HepG2 (cell line): Measurements from ENCODE around the gene ARHGEF16. TPM values are rescaled to one million over a fixed set of nuclear protein-coding genes. Genes with fewer than 3 reads are reported as not detected.
A peak's percentile ranks its signal among the peaks of the same experiment; 100 is the strongest.

Source experiments
- ATF2 ChIP-seq: sonication (generic); formaldehyde crosslinking; IDR thresholded peaks from 2 replicates; pipeline ENCODE4 v1.4.0; 2020; ENCODE audit warnings: missing genetic modification reagents
- BHLHE40 ChIP-seq: IDR thresholded peaks from 2 replicates; pipeline ENCODE4 v1.6.1; 2011; ENCODE audit warnings: low read length, improper control_type of control experiment
- E2F1 ChIP-seq: sonication (generic); formaldehyde crosslinking; IDR thresholded peaks from 2 replicates; pipeline ENCODE4 v1.5.0; 2020; ENCODE audit warnings: missing genetic modification reagents
- ESRRA ChIP-seq: sonication (generic); formaldehyde crosslinking; IDR thresholded peaks from 2 replicates; pipeline ENCODE4 v1.5.1; 2020; ENCODE audit warnings: mild to moderate bottlenecking, low read depth, missing genetic modification reagents
- ETS1 ChIP-seq: sonication (generic); formaldehyde crosslinking; IDR thresholded peaks from 2 replicates; pipeline ENCODE4 v1.4.0; 2020; ENCODE audit warnings: missing genetic modification reagents
- FOXA1 ChIP-seq, 2 experiments: fragments of 450-650 bp in 1 of 2; sonication (generic) in 1 of 2; formaldehyde crosslinking in 1 of 2; IDR thresholded peaks; 2 replicates each; pipeline versions ENCODE4 v1.4.0 to v1.6.1; 2016 to 2020; ENCODE audit warnings: missing genetic modification reagents in 1 of 2
- MTF1 ChIP-seq: sonication (generic); formaldehyde crosslinking; IDR thresholded peaks from 2 replicates; pipeline ENCODE4 v1.5.0; 2020; ENCODE audit warnings: missing genetic modification reagents
- NFIC ChIP-seq: IDR thresholded peaks from 2 replicates; pipeline ENCODE4 v1.6.1; 2012; ENCODE audit warnings: mild to moderate bottlenecking, low read length, inconsistent platforms
- PAXIP1 ChIP-seq: sonication (generic); formaldehyde crosslinking; conservative IDR thresholded peaks from 2 replicates; pipeline ENCODE4 v1.4.0; 2020; ENCODE audit warnings: mild to moderate bottlenecking, missing genetic modification reagents, moderate library complexity
- PLRG1 ChIP-seq: fragments of 450-650 bp; conservative IDR thresholded peaks from 2 replicates; pipeline ENCODE4 v1.6.1; 2016
- SPEN ChIP-seq: sonication (generic); formaldehyde crosslinking; IDR thresholded peaks from 2 replicates; pipeline ENCODE4 v1.5.1; 2020; ENCODE audit warnings: low read depth, mild to moderate bottlenecking, missing genetic modification reagents
- SRSF1 ChIP-seq: fragments of 200-400 bp; formaldehyde crosslinking; optimal IDR thresholded peaks from 2 replicates; pipeline ENCODE3; 2017; ENCODE audit warnings: mild to moderate bottlenecking, low read depth, low read length, moderate library complexity
- TFE3 ChIP-seq: IDR thresholded peaks from 2 replicates; pipeline ENCODE4 v1.6.1; 2016
- TMF1 ChIP-seq: sonication (generic); formaldehyde crosslinking; IDR thresholded peaks from 2 replicates; pipeline ENCODE4 v1.8.1; 2022; ENCODE audit warnings: low read depth, missing genetic modification reagents
- ZNF101 ChIP-seq: sonication (generic); formaldehyde crosslinking; IDR thresholded peaks from 2 replicates; pipeline ENCODE4 v1.4.0; 2020; ENCODE audit warnings: mild to moderate bottlenecking, low read depth, missing genetic modification reagents, borderline replicate concordance
- ZNF383 ChIP-seq: sonication (generic); formaldehyde crosslinking; IDR thresholded peaks from 2 replicates; pipeline ENCODE4 v1.4.0; 2020; ENCODE audit warnings: missing genetic modification reagents, mild to moderate bottlenecking, borderline replicate concordance
- ZNF629 ChIP-seq: sonication (generic); formaldehyde crosslinking; conservative IDR thresholded peaks from 2 replicates; pipeline ENCODE4 v1.5.0; 2020; ENCODE audit warnings: missing genetic modification reagents
- ZNF691 ChIP-seq: sonication (generic); formaldehyde crosslinking; IDR thresholded peaks from 2 replicates; pipeline ENCODE4 v1.4.0; 2020; ENCODE audit warnings: missing genetic modification reagents, low read depth, mild to moderate bottlenecking, borderline replicate concordance
- ZNF772 ChIP-seq: sonication (generic); formaldehyde crosslinking; IDR thresholded peaks from 2 replicates; pipeline ENCODE4 v1.5.0; 2020; ENCODE audit warnings: mild to moderate bottlenecking, missing genetic modification reagents
- polyA plus RNA-seq, 8 experiments: library from polyadenylated mRNA; depleted of rRNA in 3 of 8; stranded (reverse) in 7 of 8; unstranded in 1 of 8; fragments of >200 nt; fragmentation: Illumina TruSeq in 4 of 8; extraction: Trizol in 4 of 8; gene quantifications; 2 replicates each; pipeline versions ENCODE4 v1.2.1 to v1.2.3, GENCODE V29; 2011 to 2016; ENCODE audit warnings: low read depth in 4 of 8, missing spikeins in 1 of 8, mixed read lengths in 1 of 8; ENCODE audit not compliant: insufficient read depth in 1 of 8
- total RNA-seq, 5 experiments: library from RNA; depleted of rRNA; stranded (reverse); fragments of >200 nt; fragmentation: Illumina TruSeq; extraction: Trizol; gene quantifications; 2 replicates each; pipeline ENCODE4 v1.2.3, GENCODE V29; 2016; ENCODE audit warnings: low read depth in 1 of 5

The ARHGEF16 gene
- total and polyA plus RNA-seq, 2 of the 13 experiments (the other 11 are each of a cell fraction or from before 2014, with no cell fraction given), result 20.3 to 39.9 TPM

- TF ChIP-seq ATF2 (no peak), SRSF1 (no peak), ZNF101 (CRISPR knock-in tag) (no peak), PAXIP1 (no peak), FOXA1 (IDR thresholded peaks at IDR 0.05) (no peak), FOXA1 (CRISPR knock-in tag; IDR thresholded peaks at IDR 0.05) (no peak), SPEN (CRISPR knock-in tag) (0 out of 2 replicates have a peak, but pooled peaks have one; percentile 12), NFIC (no peak), E2F1 (CRISPR knock-in tag) (no peak), BHLHE40 (peak; percentile 31; the same call in 1 of the 2 replicates), PLRG1 (no peak), TFE3 (CRISPR knock-in tag) (no peak), ZNF691 (CRISPR knock-in tag) (0 out of 2 replicates have a peak, but pooled peaks have one; percentile 48), ZNF629 (CRISPR knock-in tag) (no peak), MTF1 (CRISPR knock-in tag) (no peak), ETS1 (no peak), TMF1 (CRISPR knock-in tag) (no peak), ZNF383 (no peak), ESRRA (CRISPR knock-in tag) (no peak), ZNF772 (CRISPR knock-in tag) (peak; percentile 66; the same call in 1 of the 2 replicates)
These were observed 3.7 kb downstream of the ARHGEF16 start (continued) for GRCh38 chr1:3457910-3458883.
